Keratinocyte (primary cell): ENCODE results near the gene VAMP5.
"Not testable (repeated sequence)": the region's sequence is repeated elsewhere in the genome, so short reads cannot be mapped to it uniquely, and the experiment has no call there.

Experiments
- EZH2 ChIP-seq: IDR thresholded peaks from one replicate; pipeline ENCODE4 v1.6.1; 2012; ENCODE audit warnings: inconsistent platforms, mild to moderate bottlenecking, low read length, moderate library complexity
- TF ChIP-seq, protein P1 (sequence below), 3 experiments: IDR thresholded peaks in 1 of 3; conservative IDR thresholded peaks in 1 of 3; optimal IDR thresholded peaks in 1 of 3; 2 replicates in 2 of 3; 3 replicates in 1 of 3; pipeline versions ENCODE3 to v1.5.1; 2011; ENCODE audit warnings: low read length in 3 of 3, mild to moderate bottlenecking in 3 of 3, moderate library complexity in 2 of 3, control low read depth in 1 of 3, inconsistent platforms in 1 of 3; ENCODE audit not compliant: insufficient read depth in 2 of 3; ENCODE audit errors: extremely low read depth in 1 of 3

GRCh38 chr2:85604133-85604444, 19.9 kb downstream of the VAMP5 start:
- TF ChIP-seq, protein P1, sequence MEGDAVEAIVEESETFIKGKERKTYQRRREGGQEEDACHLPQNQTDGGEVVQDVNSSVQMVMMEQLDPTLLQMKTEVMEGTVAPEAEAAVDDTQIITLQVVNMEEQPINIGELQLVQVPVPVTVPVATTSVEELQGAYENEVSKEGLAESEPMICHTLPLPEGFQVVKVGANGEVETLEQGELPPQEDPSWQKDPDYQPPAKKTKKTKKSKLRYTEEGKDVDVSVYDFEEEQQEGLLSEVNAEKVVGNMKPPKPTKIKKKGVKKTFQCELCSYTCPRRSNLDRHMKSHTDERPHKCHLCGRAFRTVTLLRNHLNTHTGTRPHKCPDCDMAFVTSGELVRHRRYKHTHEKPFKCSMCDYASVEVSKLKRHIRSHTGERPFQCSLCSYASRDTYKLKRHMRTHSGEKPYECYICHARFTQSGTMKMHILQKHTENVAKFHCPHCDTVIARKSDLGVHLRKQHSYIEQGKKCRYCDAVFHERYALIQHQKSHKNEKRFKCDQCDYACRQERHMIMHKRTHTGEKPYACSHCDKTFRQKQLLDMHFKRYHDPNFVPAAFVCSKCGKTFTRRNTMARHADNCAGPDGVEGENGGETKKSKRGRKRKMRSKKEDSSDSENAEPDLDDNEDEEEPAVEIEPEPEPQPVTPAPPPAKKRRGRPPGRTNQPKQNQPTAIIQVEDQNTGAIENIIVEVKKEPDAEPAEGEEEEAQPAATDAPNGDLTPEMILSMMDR (optimal IDR thresholded peaks at IDR 0.05 in 1 of 3, IDR thresholded peaks at IDR 0.05 in 1 of 3, conservative IDR thresholded peaks at IDR 0.05 in 1 of 3; ENCODE audit: extremely low read depth in 1 of 3, insufficient read depth in 2 of 3, low read length in 3 of 3): not testable (repeated sequence)
- not testable (repeated sequence) for TF ChIP-seq EZH2
